ENCODE data around the gene ARHGAP26. TPM values are rescaled to one million over a fixed set of nuclear protein-coding genes. Genes with fewer than 3 reads are reported as not detected.

ARHGAP26 gene
- 6.2 and 7.6 TPM in 2 replicates for total RNA-seq

GRCh38 chr5:142769793-142770649, at the start of gene ARHGAP26:
Gene ARHGAP26 (plus strand): TSS chr5:142770377. CDS start chr5:142770762, 385 bp downstream.
- Histone ChIP-seq H3K27me3 (ENCODE audit: insufficient read depth, low read length) (peaks cover 30% of the 10 kb centered on the region), H2AFZ (ENCODE audit: low read length) (peak within 1 kb of the TSS; percentile 98), H3K4me3 (ENCODE audit: insufficient read depth, low read length) (peak within 1 kb of the TSS; percentile 97), H3K9me3 (ENCODE audit: low read depth, low read length) (no peaks in the 10 kb centered on the region), H3K79me2 (ENCODE audit: insufficient read depth, low read length) (no peaks in the 10 kb centered on the region), H3K4me1 (ENCODE audit: insufficient read depth, low read length) (peaks cover 15% of the 10 kb centered on the region), H3K27ac (ENCODE audit: low read depth, low read length) (peak within 1 kb of the TSS; percentile 41), H3K36me3 (ENCODE audit: insufficient read depth, low read length) (no peaks in the 10 kb centered on the region), H3K4me2 (ENCODE audit: insufficient read depth, low read length) (peak within 1 kb of the TSS; percentile 99), H4K20me1 (ENCODE audit: insufficient read depth, low read length) (no peaks in the 10 kb centered on the region)
- peak; percentile 99 for DNase-seq (ENCODE audit: insufficient read length, low spot score, missing footprints)
- TF ChIP-seq, protein P1, sequence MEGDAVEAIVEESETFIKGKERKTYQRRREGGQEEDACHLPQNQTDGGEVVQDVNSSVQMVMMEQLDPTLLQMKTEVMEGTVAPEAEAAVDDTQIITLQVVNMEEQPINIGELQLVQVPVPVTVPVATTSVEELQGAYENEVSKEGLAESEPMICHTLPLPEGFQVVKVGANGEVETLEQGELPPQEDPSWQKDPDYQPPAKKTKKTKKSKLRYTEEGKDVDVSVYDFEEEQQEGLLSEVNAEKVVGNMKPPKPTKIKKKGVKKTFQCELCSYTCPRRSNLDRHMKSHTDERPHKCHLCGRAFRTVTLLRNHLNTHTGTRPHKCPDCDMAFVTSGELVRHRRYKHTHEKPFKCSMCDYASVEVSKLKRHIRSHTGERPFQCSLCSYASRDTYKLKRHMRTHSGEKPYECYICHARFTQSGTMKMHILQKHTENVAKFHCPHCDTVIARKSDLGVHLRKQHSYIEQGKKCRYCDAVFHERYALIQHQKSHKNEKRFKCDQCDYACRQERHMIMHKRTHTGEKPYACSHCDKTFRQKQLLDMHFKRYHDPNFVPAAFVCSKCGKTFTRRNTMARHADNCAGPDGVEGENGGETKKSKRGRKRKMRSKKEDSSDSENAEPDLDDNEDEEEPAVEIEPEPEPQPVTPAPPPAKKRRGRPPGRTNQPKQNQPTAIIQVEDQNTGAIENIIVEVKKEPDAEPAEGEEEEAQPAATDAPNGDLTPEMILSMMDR (IDR thresholded peaks at IDR 0.05; ENCODE audit: extremely low read depth, low read depth, low read length) = peak; percentile 19

GRCh38 chr5:142720641-142721271, 49.4 kb upstream of the ARHGAP26 start:
- no peaks in the 10 kb centered on the region for H4K20me1 ChIP-seq (ENCODE audit: insufficient read depth, low read length)
- H3K27ac ChIP-seq (ENCODE audit: low read depth, low read length) = no peak overlapping the region

DNA sequence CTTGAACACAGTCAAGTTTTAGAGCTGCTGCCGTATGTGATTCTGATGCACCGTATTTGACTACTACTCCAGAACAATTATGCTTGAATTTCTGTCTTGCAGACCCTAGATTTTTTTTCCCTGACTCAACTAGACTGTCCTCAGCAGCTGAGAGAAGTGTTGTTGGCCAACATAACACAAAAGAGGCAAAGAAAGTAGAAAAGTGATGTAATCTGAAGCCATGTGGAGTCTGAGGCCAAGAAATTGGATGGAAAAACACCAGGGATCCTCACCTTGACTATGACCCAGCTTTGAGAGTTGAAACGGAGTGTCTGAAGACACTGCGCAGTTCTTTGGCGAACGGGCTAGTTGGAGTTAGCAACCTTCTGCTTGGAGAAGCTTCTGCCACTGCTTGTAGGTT, 48.0 kb upstream of the ARHGAP26 start:
- no peak overlapping the region for H3K4me2 ChIP-seq (ENCODE audit: insufficient read depth, low read length)
- no peaks in the 10 kb centered on the region for H3K27me3 ChIP-seq (ENCODE audit: insufficient read depth, low read length)
- no peaks in the 10 kb centered on the region for H4K20me1 ChIP-seq (ENCODE audit: insufficient read depth, low read length)
- H3K27ac ChIP-seq (ENCODE audit: low read depth, low read length) = no peak overlapping the region
- DNase-seq (ENCODE audit: insufficient read length, low spot score, missing footprints) = peak; percentile 23
- H3K36me3 ChIP-seq (ENCODE audit: insufficient read depth, low read length) = no peaks in the 10 kb centered on the region
- TF ChIP-seq, protein P1 (IDR thresholded peaks at IDR 0.05; ENCODE audit: extremely low read depth, low read depth, low read length) = no peak
- H3K4me3 ChIP-seq (ENCODE audit: insufficient read depth, low read length) = no peak overlapping the region
- H3K79me2 ChIP-seq (ENCODE audit: insufficient read depth, low read length) = no peaks in the 10 kb centered on the region
- no peak overlapping the region for H2AFZ ChIP-seq (ENCODE audit: low read length)
- no peaks in the 10 kb centered on the region for H3K9me3 ChIP-seq (ENCODE audit: low read depth, low read length)
- H3K4me1 ChIP-seq (ENCODE audit: insufficient read depth, low read length) = peaks cover 26% of the 10 kb centered on the region

More at GRCh38 chr5:142720641-142721271, 49.4 kb upstream of the ARHGAP26 start:
- H3K4me1 ChIP-seq (ENCODE audit: insufficient read depth, low read length) = peaks cover 20% of the 10 kb centered on the region
- H3K4me3 ChIP-seq (ENCODE audit: insufficient read depth, low read length) = no peak overlapping the region
- TF ChIP-seq, protein P1 (IDR thresholded peaks at IDR 0.05; ENCODE audit: extremely low read depth, low read depth, low read length) = no peak
- no peaks in the 10 kb centered on the region for H3K9me3 ChIP-seq (ENCODE audit: low read depth, low read length)
- H3K4me2 ChIP-seq (ENCODE audit: insufficient read depth, low read length) = no peak overlapping the region
- no peaks in the 10 kb centered on the region for H3K27me3 ChIP-seq (ENCODE audit: insufficient read depth, low read length)
- no peak for DNase-seq (ENCODE audit: insufficient read length, low spot score, missing footprints)
- H3K79me2 ChIP-seq (ENCODE audit: insufficient read depth, low read length) = no peaks in the 10 kb centered on the region
- no peaks in the 10 kb centered on the region for H3K36me3 ChIP-seq (ENCODE audit: insufficient read depth, low read length)
- no peak overlapping the region for H2AFZ ChIP-seq (ENCODE audit: low read length)

GRCh38 chr5:142722896-142723295, 47.3 kb upstream of the ARHGAP26 start:
- Histone ChIP-seq H3K4me3 (ENCODE audit: insufficient read depth, low read length) (no peak overlapping the region), H3K9me3 (ENCODE audit: low read depth, low read length) (no peaks in the 10 kb centered on the region), H2AFZ (ENCODE audit: low read length) (no peak overlapping the region), H3K27ac (ENCODE audit: low read depth, low read length) (no peak overlapping the region), H3K4me1 (ENCODE audit: insufficient read depth, low read length) (peaks cover 22% of the 10 kb centered on the region), H4K20me1 (ENCODE audit: insufficient read depth, low read length) (no peaks in the 10 kb centered on the region), H3K27me3 (ENCODE audit: insufficient read depth, low read length) (no peaks in the 10 kb centered on the region), H3K4me2 (ENCODE audit: insufficient read depth, low read length) (no peak overlapping the region), H3K36me3 (ENCODE audit: insufficient read depth, low read length) (no peaks in the 10 kb centered on the region), H3K79me2 (ENCODE audit: insufficient read depth, low read length) (no peaks in the 10 kb centered on the region)
- TF ChIP-seq, protein P1 (IDR thresholded peaks at IDR 0.05; ENCODE audit: extremely low read depth, low read depth, low read length) = no peak
- DNase-seq (ENCODE audit: insufficient read length, low spot score, missing footprints) = peak; percentile 21
